ENCODE data around the gene RBMS2.

- TF ChIP-seq EZH2 (IDR thresholded peaks at IDR 0.05; ENCODE audit: borderline replicate concordance, control insufficient read depth, low read depth, low read length) (no peak), POLR2A (IDR thresholded peaks at IDR 0.05; ENCODE audit: low read depth, low read length) (no peak), SIN3A (IDR thresholded peaks at IDR 0.05; ENCODE audit: low read depth, low read length) (no peak), PAX5 (IDR thresholded peaks at IDR 0.05; ENCODE audit: borderline replicate concordance, low read depth, low read length) (no peak), ZBTB11 (CRISPR knock-in tag; IDR thresholded peaks at IDR 0.05) (no peak), GABPA (IDR thresholded peaks at IDR 0.05; ENCODE audit: low read depth) (no peak), EP300 (IDR thresholded peaks at IDR 0.05; ENCODE audit: borderline replicate concordance in 1 of 2, control insufficient read depth in 1 of 2, low read depth in 2 of 2, low read length in 2 of 2) (no peak), POLR2AphosphoS5 (IDR thresholded peaks at IDR 0.05; ENCODE audit: low read length) (no peak)
- TF ChIP-seq, protein P1, sequence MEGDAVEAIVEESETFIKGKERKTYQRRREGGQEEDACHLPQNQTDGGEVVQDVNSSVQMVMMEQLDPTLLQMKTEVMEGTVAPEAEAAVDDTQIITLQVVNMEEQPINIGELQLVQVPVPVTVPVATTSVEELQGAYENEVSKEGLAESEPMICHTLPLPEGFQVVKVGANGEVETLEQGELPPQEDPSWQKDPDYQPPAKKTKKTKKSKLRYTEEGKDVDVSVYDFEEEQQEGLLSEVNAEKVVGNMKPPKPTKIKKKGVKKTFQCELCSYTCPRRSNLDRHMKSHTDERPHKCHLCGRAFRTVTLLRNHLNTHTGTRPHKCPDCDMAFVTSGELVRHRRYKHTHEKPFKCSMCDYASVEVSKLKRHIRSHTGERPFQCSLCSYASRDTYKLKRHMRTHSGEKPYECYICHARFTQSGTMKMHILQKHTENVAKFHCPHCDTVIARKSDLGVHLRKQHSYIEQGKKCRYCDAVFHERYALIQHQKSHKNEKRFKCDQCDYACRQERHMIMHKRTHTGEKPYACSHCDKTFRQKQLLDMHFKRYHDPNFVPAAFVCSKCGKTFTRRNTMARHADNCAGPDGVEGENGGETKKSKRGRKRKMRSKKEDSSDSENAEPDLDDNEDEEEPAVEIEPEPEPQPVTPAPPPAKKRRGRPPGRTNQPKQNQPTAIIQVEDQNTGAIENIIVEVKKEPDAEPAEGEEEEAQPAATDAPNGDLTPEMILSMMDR (IDR thresholded peaks at IDR 0.05 in 2 of 3, conservative IDR thresholded peaks at IDR 0.05 in 1 of 3; ENCODE audit: control insufficient read depth in 2 of 3, extremely low read depth in 1 of 3, insufficient read depth in 1 of 3, low read depth in 3 of 3, low read length in 3 of 3): no peak
These were observed 112.7 kb downstream of the RBMS2 start for GRCh38 chr12:56634242-56634836.
